SJCRH30 (cell line): Measurements from ENCODE around the gene MAB21L2. TPM values are rescaled to one million over a fixed set of nuclear protein-coding genes. Genes with fewer than 3 reads are reported as not detected.
A peak's percentile ranks its signal among the peaks of the same experiment; 100 is the strongest.
"Not testable (repeated sequence)": the region's sequence is repeated elsewhere in the genome, so short reads cannot be mapped to it uniquely, and the experiment has no call there.

ENCODE experiments used
- DNase-seq, 2 experiments: peaks; one replicate each; pipeline ENCODE4 v3.0.0-alpha.2; 2015 to 2020
- H3K27ac ChIP-seq: fragments of 250-450 bp; sonication (Bioruptor Pico); 2 replicates; pipeline ENCODE4 v1.5.1; 2020; ENCODE audit warnings: mild to moderate bottlenecking, moderate library complexity
- H3K27me3 ChIP-seq: fragments of 250-450 bp; sonication (Bioruptor Pico); 2 replicates; pipeline ENCODE4 v1.5.1; 2020; ENCODE audit warnings: mild to moderate bottlenecking, moderate library complexity
- H3K36me3 ChIP-seq: fragments of 250-450 bp; sonication (Bioruptor Pico); 2 replicates; pipeline ENCODE4 v1.5.1; 2020; ENCODE audit warnings: mild to moderate bottlenecking, moderate library complexity
- H3K4me1 ChIP-seq: fragments of 250-450 bp; sonication (Bioruptor Pico); 2 replicates; pipeline ENCODE4 v1.5.1; 2020; ENCODE audit warnings: mild to moderate bottlenecking, moderate library complexity
- H3K4me3 ChIP-seq: fragments of 250-450 bp; sonication (Bioruptor Pico); 2 replicates; pipeline ENCODE4 v1.5.1; 2020; ENCODE audit warnings: mild to moderate bottlenecking, moderate library complexity
- H3K9me3 ChIP-seq: fragments of 250-450 bp; sonication (Bioruptor Pico); replicated peaks from 2 replicates; pipeline ENCODE4 v1.5.1; 2020; ENCODE audit warnings: mild to moderate bottlenecking, moderate library complexity
- total RNA-seq: library from RNA; depleted of rRNA; stranded (reverse); fragments of >200 nt; shearing (Covaris generic); gene quantifications from 2 replicates; pipeline ENCODE4 v1.2.3, GENCODE V29; 2014; rRNA removed

Gene MAB21L2
- not detected in 2 replicates for total RNA-seq

GRCh38 chr4:150582146-150582872 is at the start of gene MAB21L2:
TSS of gene MAB21L2 (plus strand) at chr4:150582151. CDS start at chr4:150583030, 879 bp downstream.
- no peak for DNase-seq

GRCh38 chr4:150533673-150534072 is 48.3 kb upstream of the MAB21L2 start:
- no peaks in the 10 kb centered on the region for H3K9me3 ChIP-seq
- no peaks in the 10 kb centered on the region for H3K27me3 ChIP-seq
- no peak overlapping the region for H3K27ac ChIP-seq
- H3K36me3 ChIP-seq = no peaks in the 10 kb centered on the region
- H3K4me3 ChIP-seq = no peak overlapping the region
- DNase-seq = no peak
- H3K4me1 ChIP-seq = 0 out of 2 replicates have a peak, but pooled peaks cover 2% of the 10 kb centered on the region

More at GRCh38 chr4:150582146-150582872, at the start of gene MAB21L2:
- H3K4me1 ChIP-seq = no peaks in the 10 kb centered on the region
- H3K4me3 ChIP-seq = no peak within 1 kb of the TSS
- H3K27ac ChIP-seq = no peak within 1 kb of the TSS
- H3K27me3 ChIP-seq = no peaks in the 10 kb centered on the region
- H3K9me3 ChIP-seq = no peaks in the 10 kb centered on the region
- H3K36me3 ChIP-seq = no peaks in the 10 kb centered on the region

- no peaks in the 10 kb centered on the region for H3K36me3 ChIP-seq
- no peak overlapping the region for H3K27ac ChIP-seq
- H3K9me3 ChIP-seq = no peaks in the 10 kb centered on the region
- no peak for DNase-seq
- no peaks in the 10 kb centered on the region for H3K27me3 ChIP-seq
- 0 out of 2 replicates have a peak, but pooled peaks cover 2% of the 10 kb centered on the region for H3K4me1 ChIP-seq
- H3K4me3 ChIP-seq = no peak overlapping the region
These were observed 47.1 kb upstream of the MAB21L2 start for GRCh38 chr4:150534818-150535217.

DNA sequence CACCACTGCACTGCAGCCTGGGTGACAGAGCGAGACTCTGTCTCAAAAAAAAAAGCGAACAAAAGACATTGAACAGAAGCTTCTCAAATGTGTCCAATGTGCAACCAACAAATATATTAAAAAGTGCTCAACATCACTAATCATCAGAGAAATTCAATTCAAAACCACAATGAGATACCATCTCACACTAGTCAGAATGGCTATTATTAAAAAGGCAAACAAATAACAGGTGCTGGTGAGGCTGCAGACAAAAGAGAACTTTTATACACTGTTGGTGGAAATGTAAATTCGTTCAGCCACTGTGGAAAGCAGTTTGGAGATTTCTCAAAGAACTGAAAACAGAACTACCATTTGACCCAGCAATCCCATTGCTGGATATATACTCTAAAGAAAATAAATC is 44.0 kb upstream of the MAB21L2 start:
- H3K27ac ChIP-seq = 0 out of 2 replicates have a peak overlapping the region, but pooled peaks have one; percentile 13
- H3K9me3 ChIP-seq, H3K4me3 ChIP-seq, H3K36me3 ChIP-seq, H3K27me3 ChIP-seq, H3K4me1 ChIP-seq: not testable (repeated sequence)
- DNase-seq = peak; percentile 3 to 5

- no peak overlapping the region for H3K27ac ChIP-seq
- H3K9me3 ChIP-seq = no peaks in the 10 kb centered on the region
- no peaks in the 10 kb centered on the region for H3K27me3 ChIP-seq
These were observed 41.4 kb upstream of the MAB21L2 start for GRCh38 chr4:150540536-150540935.

GRCh38 chr4:150540959-150541360 is 41.0 kb upstream of the MAB21L2 start:
- Histone ChIP-seq H3K36me3 (no peaks in the 10 kb centered on the region), H3K27me3 (no peaks in the 10 kb centered on the region), H3K9me3 (no peaks in the 10 kb centered on the region), H3K4me1 (0 out of 2 replicates have a peak, but pooled peaks cover 2% of the 10 kb centered on the region), H3K27ac (no peak overlapping the region), H3K4me3 (no peak overlapping the region)
- DNase-seq = no peak

More at GRCh38 chr4:150540536-150540935, 41.4 kb upstream of the MAB21L2 start:
- no peaks in the 10 kb centered on the region for H3K36me3 ChIP-seq
- no peak for DNase-seq
- 0 out of 2 replicates have a peak, but pooled peaks cover 2% of the 10 kb centered on the region for H3K4me1 ChIP-seq
- H3K4me3 ChIP-seq = no peak overlapping the region

DNA sequence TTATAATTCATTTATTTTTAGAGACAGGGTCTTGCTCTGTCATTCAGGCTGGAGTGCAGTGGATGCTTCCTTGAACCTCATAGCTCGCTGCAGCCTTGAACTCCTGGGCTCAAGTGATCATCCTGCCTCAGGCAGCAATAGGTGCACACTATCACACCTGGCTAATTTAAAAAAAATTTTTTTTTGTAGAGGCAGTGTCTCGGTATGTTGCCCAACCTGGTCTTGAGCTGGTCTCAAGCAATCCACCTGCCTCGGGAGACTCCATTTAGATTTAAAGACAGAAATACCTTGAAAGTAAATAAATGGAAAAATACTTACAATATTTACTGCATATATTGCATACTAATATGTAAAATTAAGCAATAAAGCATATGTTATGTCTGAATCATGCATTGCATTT is 40.3 kb upstream of the MAB21L2 start:
- no peaks in the 10 kb centered on the region for H3K27me3 ChIP-seq
- no peak overlapping the region for H3K27ac ChIP-seq
- no peak for DNase-seq
- no peaks in the 10 kb centered on the region for H3K9me3 ChIP-seq
- no peak overlapping the region for H3K4me3 ChIP-seq
- H3K36me3 ChIP-seq = no peaks in the 10 kb centered on the region
- H3K4me1 ChIP-seq = 0 out of 2 replicates have a peak, but pooled peaks cover 2% of the 10 kb centered on the region

DNA sequence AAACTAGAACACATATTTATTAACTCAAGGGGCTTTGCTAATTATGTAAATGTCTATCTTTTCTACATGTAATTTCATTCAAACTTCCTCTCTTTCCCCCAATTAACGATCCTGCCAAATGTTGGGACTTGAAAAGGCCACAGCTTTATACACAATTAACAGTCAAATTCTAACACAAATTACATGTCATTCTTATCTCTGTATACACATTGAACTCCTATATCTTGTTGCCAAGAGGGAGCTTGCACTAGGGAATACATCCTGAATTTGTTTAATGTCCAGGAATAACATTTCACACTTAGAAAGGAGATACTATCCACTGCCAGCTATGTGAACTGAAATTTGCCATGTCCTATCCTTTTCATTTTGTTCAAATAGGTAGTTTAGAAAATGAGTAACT is 38.9 kb upstream of the MAB21L2 start:
- Histone ChIP-seq H3K4me1 (0 out of 2 replicates have a peak, but pooled peaks cover 2% of the 10 kb centered on the region), H3K27ac (no peak overlapping the region), H3K4me3 (no peak overlapping the region), H3K36me3 (no peaks in the 10 kb centered on the region), H3K9me3 (no peaks in the 10 kb centered on the region), H3K27me3 (no peaks in the 10 kb centered on the region)
- no peak for DNase-seq

DNA sequence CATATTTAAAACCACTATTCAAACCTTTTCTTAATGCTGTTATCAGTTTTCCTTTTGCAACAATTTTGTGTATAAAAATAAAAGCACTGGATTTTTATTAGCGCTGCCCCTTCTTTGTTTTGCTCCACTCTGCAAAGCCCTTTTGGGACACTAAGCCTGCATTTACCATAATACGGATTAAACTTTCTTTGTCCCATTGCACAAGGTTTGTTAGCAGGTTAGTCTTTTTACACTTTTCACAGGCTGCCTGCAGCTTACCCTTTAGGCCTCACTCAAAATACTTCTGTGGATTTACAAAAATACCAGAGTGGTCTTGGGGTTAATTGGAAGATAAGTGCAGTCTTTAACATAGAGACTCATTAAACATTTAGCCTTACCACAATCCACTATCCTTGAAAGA is 35.7 kb upstream of the MAB21L2 start:
- H3K27me3 ChIP-seq = no peaks in the 10 kb centered on the region
- H3K36me3 ChIP-seq = no peaks in the 10 kb centered on the region
- no peak for DNase-seq
- no peaks in the 10 kb centered on the region for H3K4me1 ChIP-seq
- no peak overlapping the region for H3K4me3 ChIP-seq
- no peak overlapping the region for H3K27ac ChIP-seq
- no peaks in the 10 kb centered on the region for H3K9me3 ChIP-seq

GRCh38 chr4:150547154-150547838 is 34.7 kb upstream of the MAB21L2 start:
- no peaks in the 10 kb centered on the region for H3K9me3 ChIP-seq
- DNase-seq = no peak
- H3K4me3 ChIP-seq = no peak overlapping the region
- no peak overlapping the region for H3K27ac ChIP-seq
- H3K4me1 ChIP-seq = no peaks in the 10 kb centered on the region
- no peaks in the 10 kb centered on the region for H3K36me3 ChIP-seq
- H3K27me3 ChIP-seq = no peaks in the 10 kb centered on the region

- H3K4me3 ChIP-seq, H3K9me3 ChIP-seq, H3K4me1 ChIP-seq, H3K27me3 ChIP-seq, H3K27ac ChIP-seq, DNase-seq, H3K36me3 ChIP-seq: not testable (repeated sequence)
These were observed 24.1 kb upstream of the MAB21L2 start for GRCh38 chr4:150557811-150558210.

DNA sequence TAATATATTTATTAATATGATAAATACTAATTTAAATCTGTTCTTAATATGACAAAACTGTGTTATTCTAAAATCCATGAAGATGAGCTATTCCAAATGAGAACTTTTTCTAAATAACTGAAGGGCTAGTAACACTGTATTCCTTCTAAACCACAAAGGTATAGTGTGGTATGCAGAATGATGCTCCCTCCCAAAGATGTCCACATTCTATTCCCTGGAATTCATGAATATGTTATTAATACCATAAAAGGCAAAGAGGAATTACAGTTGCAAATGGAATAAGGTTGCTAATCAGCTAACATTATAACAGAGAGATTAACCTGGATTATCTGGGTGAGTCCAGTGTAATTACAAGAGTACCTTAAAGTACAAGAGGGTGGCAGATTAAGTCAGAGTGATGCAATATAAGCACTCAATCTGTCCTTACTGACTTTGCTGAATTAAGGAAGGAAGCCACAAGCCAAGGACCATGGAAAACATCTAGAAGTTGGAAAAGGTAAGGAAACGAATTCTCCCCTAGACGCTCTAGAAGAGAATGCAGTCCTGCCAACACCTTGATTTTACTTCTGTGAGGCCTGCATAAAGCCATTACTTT is 20.7 kb upstream of the MAB21L2 start:
- H3K27ac ChIP-seq = no peak overlapping the region
- no peaks in the 10 kb centered on the region for H3K27me3 ChIP-seq
- H3K4me1 ChIP-seq = no peaks in the 10 kb centered on the region
- H3K4me3 ChIP-seq = no peak overlapping the region
- no peaks in the 10 kb centered on the region for H3K9me3 ChIP-seq
- no peak for DNase-seq
- no peaks in the 10 kb centered on the region for H3K36me3 ChIP-seq

DNA sequence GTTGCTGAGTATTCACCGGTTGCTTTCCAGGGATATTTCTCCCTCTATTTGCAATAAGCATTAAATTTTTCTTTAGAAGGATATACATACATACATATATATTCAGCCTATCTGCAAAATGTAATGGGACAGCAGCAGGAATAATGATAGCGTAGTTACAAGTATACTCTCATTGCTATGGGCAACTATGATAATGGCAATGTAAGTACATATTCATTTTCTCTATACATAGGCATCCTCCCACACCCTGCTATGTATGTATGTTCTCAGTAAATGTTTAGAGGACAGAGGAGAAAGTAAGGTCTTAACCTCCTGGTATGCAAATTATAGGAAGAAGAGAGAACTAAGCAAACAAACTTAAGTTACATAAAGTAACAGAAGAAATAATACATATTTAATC is 19.7 kb upstream of the MAB21L2 start:
- Histone ChIP-seq H3K4me3 (no peak overlapping the region), H3K27ac (no peak overlapping the region), H3K9me3 (no peaks in the 10 kb centered on the region), H3K4me1 (no peaks in the 10 kb centered on the region), H3K27me3 (no peaks in the 10 kb centered on the region), H3K36me3 (no peaks in the 10 kb centered on the region)
- DNase-seq = no peak

DNA sequence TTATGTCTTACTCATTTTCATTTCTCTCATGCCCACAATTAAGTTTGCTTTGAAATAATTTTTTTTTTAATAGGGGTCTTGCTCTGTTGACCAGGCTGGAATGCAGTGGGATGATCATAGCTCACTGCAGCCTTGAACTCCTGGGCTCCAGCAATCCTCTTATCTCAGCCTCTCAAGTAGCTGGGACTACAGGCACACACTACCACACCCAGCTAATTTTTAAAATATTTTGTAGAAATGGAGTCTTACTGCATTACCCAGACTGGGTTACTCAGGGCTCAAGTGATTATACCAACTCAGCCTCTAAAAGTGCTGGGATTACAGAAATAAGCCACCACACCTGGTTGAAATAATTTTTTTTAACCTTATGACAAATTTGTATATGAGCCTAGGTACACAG is 19.2 kb upstream of the MAB21L2 start:
- DNase-seq = no peak
- H3K27me3 ChIP-seq = no peaks in the 10 kb centered on the region
- H3K27ac ChIP-seq = no peak overlapping the region
- H3K4me1 ChIP-seq = no peaks in the 10 kb centered on the region
- no peak overlapping the region for H3K4me3 ChIP-seq
- H3K36me3 ChIP-seq = no peaks in the 10 kb centered on the region
- no peaks in the 10 kb centered on the region for H3K9me3 ChIP-seq

- H3K9me3 ChIP-seq, H3K27me3 ChIP-seq, H3K36me3 ChIP-seq, H3K27ac ChIP-seq, H3K4me1 ChIP-seq, DNase-seq, H3K4me3 ChIP-seq: not testable (repeated sequence)
These were observed 17.0 kb upstream of the MAB21L2 start for GRCh38 chr4:150564967-150565366.
